BLaER1 (cell line): ENCODE measurements around the gene CDC42EP3.
A peak's percentile ranks its signal among the peaks of the same experiment; 100 is the strongest.

ENCODE experiments used
- H3K27ac ChIP-seq: shearing (Covaris generic); formaldehyde crosslinking; 2 replicates; pipeline ENCODE4 v1.8.1; 2022
- H3K27me3 ChIP-seq: shearing (Covaris generic); formaldehyde crosslinking; 2 replicates; pipeline ENCODE4 v1.8.1; 2022
- H3K36me3 ChIP-seq: shearing (Covaris generic); formaldehyde crosslinking; 2 replicates; pipeline ENCODE4 v1.8.1; 2022
- H3K4me1 ChIP-seq: shearing (Covaris generic); formaldehyde crosslinking; 2 replicates; pipeline ENCODE4 v1.8.1; 2022
- H3K4me2 ChIP-seq: shearing (Covaris generic); formaldehyde crosslinking; 2 replicates; pipeline ENCODE4 v1.8.1; 2022
- H3K4me3 ChIP-seq: shearing (Covaris generic); formaldehyde crosslinking; 2 replicates; pipeline ENCODE4 v1.8.1; 2022
- H3K9ac ChIP-seq: shearing (Covaris generic); formaldehyde crosslinking; 2 replicates; pipeline ENCODE4 v1.8.1; 2022
- H3K9me3 ChIP-seq: shearing (Covaris generic); formaldehyde crosslinking; 2 replicates; pipeline ENCODE4 v1.8.1; 2022
- H4K20me1 ChIP-seq: shearing (Covaris generic); formaldehyde crosslinking; 2 replicates; pipeline ENCODE4 v1.8.1; 2022
- Cebpa-rat ChIP-seq: shearing (Covaris generic); IDR thresholded peaks from 2 replicates; pipeline ENCODE4 v1.8.1; 2022

CDC42EP3 gene

GRCh38 chr2:37672104-37672869, 845 bp upstream of the CDC42EP3 start:
- peak overlapping the region; percentile 95 for H3K4me3 ChIP-seq
- H3K9ac ChIP-seq = peak overlapping the region; percentile 84
- peaks cover 13% of the 10 kb centered on the region for H3K27me3 ChIP-seq
- peak overlapping the region; percentile 98 for H3K4me2 ChIP-seq
- no peak for TF ChIP-seq Cebpa-rat
- H3K27ac ChIP-seq = peak overlapping the region; percentile 83
- H4K20me1 ChIP-seq = peaks cover 40% of the 10 kb centered on the region
- H3K4me1 ChIP-seq = peaks cover 65% of the 10 kb centered on the region
- no peaks in the 10 kb centered on the region for H3K9me3 ChIP-seq
- no peaks in the 10 kb centered on the region for H3K36me3 ChIP-seq

GRCh38 chr2:37671816-37672103, 318 bp upstream of the CDC42EP3 start:
- H4K20me1 ChIP-seq = peaks cover 45% of the 10 kb centered on the region
- H3K27ac ChIP-seq = peak overlapping the region; percentile 83
- peak overlapping the region; percentile 98 for H3K4me2 ChIP-seq
- peaks cover 71% of the 10 kb centered on the region for H3K4me1 ChIP-seq
- no peaks in the 10 kb centered on the region for H3K9me3 ChIP-seq
- TF ChIP-seq Cebpa-rat = no peak
- H3K9ac ChIP-seq = peak overlapping the region; percentile 84
- peak overlapping the region; percentile 95 for H3K4me3 ChIP-seq
- H3K36me3 ChIP-seq = no peaks in the 10 kb centered on the region
- H3K27me3 ChIP-seq = peaks cover 13% of the 10 kb centered on the region

- Histone ChIP-seq H3K4me1 (peaks cover 83% of the 10 kb centered on the region), H4K20me1 (peaks cover 56% of the 10 kb centered on the region), H3K9ac (peak overlapping the region; percentile 84), H3K27ac (no peak overlapping the region), H3K27me3 (peaks cover 13% of the 10 kb centered on the region), H3K9me3 (no peaks in the 10 kb centered on the region), H3K36me3 (no peaks in the 10 kb centered on the region), H3K4me2 (peak overlapping the region; percentile 98), H3K4me3 (peak overlapping the region; percentile 95)
- TF ChIP-seq Cebpa-rat = no peak
These were observed 949 bp downstream of the CDC42EP3 start for GRCh38 chr2:37670378-37671008.

- Histone ChIP-seq H3K4me1 (peaks cover 77% of the 10 kb centered on the region), H3K9me3 (no peaks in the 10 kb centered on the region), H3K36me3 (no peaks in the 10 kb centered on the region), H3K4me3 (no peak overlapping the region), H3K9ac (no peak overlapping the region), H4K20me1 (peaks cover 59% of the 10 kb centered on the region), H3K27ac (no peak overlapping the region), H3K4me2 (peak overlapping the region; percentile 98), H3K27me3 (peaks cover 13% of the 10 kb centered on the region)
- no peak for TF ChIP-seq Cebpa-rat
These were observed 2.0 kb downstream of the CDC42EP3 start for GRCh38 chr2:37669446-37669845.

GRCh38 chr2:37667704-37668103, 3.7 kb downstream of the CDC42EP3 start:
- Histone ChIP-seq H3K36me3 (peaks cover 10% of the 10 kb centered on the region; the same call in 1 of the 2 replicates), H3K4me2 (no peak overlapping the region), H3K27me3 (peaks cover 13% of the 10 kb centered on the region), H3K9ac (no peak overlapping the region), H3K27ac (no peak overlapping the region), H3K9me3 (no peaks in the 10 kb centered on the region), H3K4me1 (peaks cover 61% of the 10 kb centered on the region), H4K20me1 (peaks cover 59% of the 10 kb centered on the region), H3K4me3 (no peak overlapping the region)
- no peak for TF ChIP-seq Cebpa-rat

GRCh38 chr2:37666772-37667171, 4.7 kb downstream of the CDC42EP3 start:
- no peak for TF ChIP-seq Cebpa-rat
- peak overlapping the region; percentile 64 for H3K4me2 ChIP-seq
- no peak overlapping the region for H3K4me3 ChIP-seq
- no peak overlapping the region for H3K27ac ChIP-seq
- H3K9ac ChIP-seq = no peak overlapping the region; the same call in 1 of the 2 replicates
- peaks cover 58% of the 10 kb centered on the region for H3K4me1 ChIP-seq
- H3K9me3 ChIP-seq = no peaks in the 10 kb centered on the region
- peaks cover 13% of the 10 kb centered on the region for H3K27me3 ChIP-seq
- peaks cover 59% of the 10 kb centered on the region for H4K20me1 ChIP-seq
- peaks cover 12% of the 10 kb centered on the region; the same call in 1 of the 2 replicates for H3K36me3 ChIP-seq

- Histone ChIP-seq H4K20me1 (peaks cover 54% of the 10 kb centered on the region), H3K4me3 (no peak overlapping the region), H3K4me2 (peak overlapping the region; percentile 64), H3K9ac (no peak overlapping the region), H3K9me3 (no peaks in the 10 kb centered on the region), H3K4me1 (peaks cover 53% of the 10 kb centered on the region), H3K27me3 (peaks cover 7% of the 10 kb centered on the region), H3K36me3 (peaks cover 12% of the 10 kb centered on the region; the same call in 1 of the 2 replicates), H3K27ac (no peak overlapping the region)
- no peak for TF ChIP-seq Cebpa-rat
These were observed 5.7 kb downstream of the CDC42EP3 start for GRCh38 chr2:37665604-37666362.

GRCh38 chr2:37665043-37665442, 6.4 kb downstream of the CDC42EP3 start:
- Histone ChIP-seq H3K36me3 (peaks cover 12% of the 10 kb centered on the region; the same call in 1 of the 2 replicates), H3K4me3 (no peak overlapping the region), H3K27ac (no peak overlapping the region), H3K27me3 (no peaks in the 10 kb centered on the region; the same call in 1 of the 2 replicates), H4K20me1 (peaks cover 47% of the 10 kb centered on the region), H3K4me1 (peaks cover 46% of the 10 kb centered on the region), H3K9ac (no peak overlapping the region), H3K9me3 (no peaks in the 10 kb centered on the region), H3K4me2 (no peak overlapping the region)
- no peak for TF ChIP-seq Cebpa-rat

GRCh38 chr2:37664231-37664643, 7.2 kb downstream of the CDC42EP3 start:
- Histone ChIP-seq H3K9ac (no peak overlapping the region), H3K4me2 (no peak overlapping the region), H3K27me3 (no peaks in the 10 kb centered on the region), H4K20me1 (peaks cover 39% of the 10 kb centered on the region), H3K4me3 (no peak overlapping the region), H3K36me3 (peaks cover 12% of the 10 kb centered on the region; the same call in 1 of the 2 replicates), H3K27ac (no peak overlapping the region), H3K4me1 (peaks cover 38% of the 10 kb centered on the region), H3K9me3 (no peaks in the 10 kb centered on the region)
- no peak for TF ChIP-seq Cebpa-rat
